Rectal smooth muscle tissue (tissue), 1 donor: ENCODE measurements around the gene POLR1A.

ENCODE experiments used
- H3K27ac ChIP-seq: one replicate; pipeline ENCODE4 v1.7.0; 2013; ENCODE audit warnings: low read depth, low read length, inconsistent platforms
- H3K27me3 ChIP-seq: one replicate; pipeline ENCODE4 v1.7.0; 2013; ENCODE audit warnings: low read length; ENCODE audit not compliant: control insufficient read depth, insufficient read depth
- H3K36me3 ChIP-seq: one replicate; pipeline ENCODE4 v1.7.0; 2013; ENCODE audit warnings: low read length; ENCODE audit not compliant: control insufficient read depth, insufficient read depth
- H3K4me1 ChIP-seq: one replicate; pipeline ENCODE4 v1.7.0; 2013; ENCODE audit warnings: low read length; ENCODE audit not compliant: control insufficient read depth, insufficient read depth
- H3K4me3 ChIP-seq: one replicate; pipeline ENCODE4 v1.7.0; 2013; ENCODE audit warnings: low read length
- H3K9ac ChIP-seq: one replicate; pipeline ENCODE4 v1.7.0; 2013; ENCODE audit warnings: low read length

Gene POLR1A

GRCh38 chr2:86038291-86039081 lies 67.2 kb downstream of the POLR1A start:
- H3K4me1 ChIP-seq = peaks cover 24% of the 10 kb centered on the region
- H3K27ac ChIP-seq = peak overlapping the region; percentile 0
- no peak overlapping the region for H3K4me3 ChIP-seq
- H3K9ac ChIP-seq = no peak overlapping the region
- peaks cover 21% of the 10 kb centered on the region for H3K36me3 ChIP-seq
- H3K27me3 ChIP-seq = no peaks in the 10 kb centered on the region

- Histone ChIP-seq H3K9ac (no peak overlapping the region), H3K27ac (peak overlapping the region; percentile 0), H3K4me1 (peaks cover 24% of the 10 kb centered on the region), H3K4me3 (no peak overlapping the region), H3K36me3 (peaks cover 23% of the 10 kb centered on the region), H3K27me3 (no peaks in the 10 kb centered on the region)
These were observed 67.9 kb downstream of the POLR1A start for GRCh38 chr2:86037795-86038192.

GRCh38 chr2:86037141-86037794 lies 68.4 kb downstream of the POLR1A start:
- no peak overlapping the region for H3K4me3 ChIP-seq
- H3K4me1 ChIP-seq = peaks cover 24% of the 10 kb centered on the region
- peak overlapping the region; percentile 1 for H3K9ac ChIP-seq
- H3K27me3 ChIP-seq = no peaks in the 10 kb centered on the region
- H3K36me3 ChIP-seq = peaks cover 19% of the 10 kb centered on the region
- peak overlapping the region; percentile 68 for H3K27ac ChIP-seq

- peak overlapping the region; percentile 1 for H3K9ac ChIP-seq
- no peaks in the 10 kb centered on the region for H3K27me3 ChIP-seq
- H3K36me3 ChIP-seq = peaks cover 23% of the 10 kb centered on the region
- H3K27ac ChIP-seq = peak overlapping the region; percentile 68
- H3K4me1 ChIP-seq = peaks cover 24% of the 10 kb centered on the region
- H3K4me3 ChIP-seq = no peak overlapping the region
These were observed 69.0 kb downstream of the POLR1A start for GRCh38 chr2:86036669-86037138.

- peaks cover 25% of the 10 kb centered on the region for H3K36me3 ChIP-seq
- H3K27ac ChIP-seq = peak overlapping the region; percentile 68
- H3K4me3 ChIP-seq = no peak overlapping the region
- peaks cover 24% of the 10 kb centered on the region for H3K4me1 ChIP-seq
- no peaks in the 10 kb centered on the region for H3K27me3 ChIP-seq
- no peak overlapping the region for H3K9ac ChIP-seq
These were observed 69.6 kb downstream of the POLR1A start for GRCh38 chr2:86035883-86036668.

- H3K4me3 ChIP-seq = no peak overlapping the region
- H3K36me3 ChIP-seq = peaks cover 30% of the 10 kb centered on the region
- no peaks in the 10 kb centered on the region for H3K27me3 ChIP-seq
- H3K9ac ChIP-seq = no peak overlapping the region
- H3K27ac ChIP-seq = peak overlapping the region; percentile 68
- peaks cover 24% of the 10 kb centered on the region for H3K4me1 ChIP-seq
These were observed 70.3 kb downstream of the POLR1A start for GRCh38 chr2:86035376-86035882.

GRCh38 chr2:86033751-86034692 lies 71.7 kb downstream of the POLR1A start:
- H3K9ac ChIP-seq = no peak overlapping the region
- H3K27ac ChIP-seq = no peak overlapping the region
- peaks cover 24% of the 10 kb centered on the region for H3K4me1 ChIP-seq
- no peak overlapping the region for H3K4me3 ChIP-seq
- peaks cover 40% of the 10 kb centered on the region for H3K36me3 ChIP-seq
- no peaks in the 10 kb centered on the region for H3K27me3 ChIP-seq

- no peak overlapping the region for H3K27ac ChIP-seq
- no peak overlapping the region for H3K9ac ChIP-seq
These were observed 72.7 kb downstream of the POLR1A start for GRCh38 chr2:86032861-86033595.

GRCh38 chr2:86031606-86032005 lies 74.1 kb downstream of the POLR1A start:
- no peak overlapping the region for H3K4me3 ChIP-seq
- no peaks in the 10 kb centered on the region for H3K27me3 ChIP-seq
- peaks cover 12% of the 10 kb centered on the region for H3K4me1 ChIP-seq
- peaks cover 57% of the 10 kb centered on the region for H3K36me3 ChIP-seq
- no peak overlapping the region for H3K27ac ChIP-seq
- H3K9ac ChIP-seq = no peak overlapping the region

More at GRCh38 chr2:86032861-86033595, 72.7 kb downstream of the POLR1A start:
- Histone ChIP-seq H3K36me3 (peaks cover 48% of the 10 kb centered on the region), H3K4me1 (peaks cover 20% of the 10 kb centered on the region), H3K4me3 (no peak overlapping the region), H3K27me3 (no peaks in the 10 kb centered on the region)

- H3K4me3 ChIP-seq = no peak overlapping the region
- H3K36me3 ChIP-seq = peaks cover 59% of the 10 kb centered on the region
- H3K9ac ChIP-seq = no peak overlapping the region
- peaks cover 9% of the 10 kb centered on the region for H3K4me1 ChIP-seq
- no peaks in the 10 kb centered on the region for H3K27me3 ChIP-seq
- H3K27ac ChIP-seq = no peak overlapping the region
These were observed 74.5 kb downstream of the POLR1A start for GRCh38 chr2:86031151-86031550.

GRCh38 chr2:86029873-86030272 lies 75.8 kb downstream of the POLR1A start:
- H3K4me3 ChIP-seq = no peak overlapping the region
- peaks cover 59% of the 10 kb centered on the region for H3K36me3 ChIP-seq
- no peaks in the 10 kb centered on the region for H3K27me3 ChIP-seq
- H3K4me1 ChIP-seq = no peaks in the 10 kb centered on the region
- H3K27ac ChIP-seq = no peak overlapping the region
- no peak overlapping the region for H3K9ac ChIP-seq
